ENCODE data around the gene LRRK2. TPM values are rescaled to one million over a fixed set of nuclear protein-coding genes. Genes with fewer than 3 reads are reported as not detected.

LRRK2 gene
- total and polyA plus RNA-seq, 2 experiments from 2014 or later, result 0.24 TPM; not detected in 1

DNA sequence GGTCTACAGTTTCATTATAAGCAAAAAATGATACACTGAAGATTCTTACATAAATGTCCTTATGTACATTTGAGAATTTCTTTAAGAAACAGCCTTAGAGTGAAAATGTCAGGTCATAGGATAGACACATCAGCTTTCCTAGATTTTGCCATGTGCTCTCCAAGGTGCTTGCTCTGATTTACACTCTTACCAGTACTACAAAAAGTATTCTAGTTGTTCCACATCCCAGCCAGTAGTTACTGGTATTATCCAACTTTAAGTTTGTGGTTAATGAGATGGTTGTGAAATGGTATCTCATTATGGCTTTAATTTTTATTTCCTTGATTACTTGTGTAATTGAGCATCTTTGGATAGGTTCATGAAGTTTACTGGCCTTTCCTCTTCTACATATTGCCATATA lies 5.0 kb upstream of the LRRK2 start:
- no peak overlapping the region for H3K27ac Mint-ChIP-seq
- TF ChIP-seq POLR2AphosphoS5 (IDR thresholded peaks at IDR 0.05; ENCODE audit: low read depth) (no peak), EZH2phosphoT487 (IDR thresholded peaks at IDR 0.05; ENCODE audit: unreplicated experiment) (no peak), JUNB (IDR thresholded peaks at IDR 0.05; ENCODE audit: unreplicated experiment) (no peak), EZH2 (IDR thresholded peaks at IDR 0.05; ENCODE audit: low read depth, unreplicated experiment) (no peak)
- TF ChIP-seq, protein P1, sequence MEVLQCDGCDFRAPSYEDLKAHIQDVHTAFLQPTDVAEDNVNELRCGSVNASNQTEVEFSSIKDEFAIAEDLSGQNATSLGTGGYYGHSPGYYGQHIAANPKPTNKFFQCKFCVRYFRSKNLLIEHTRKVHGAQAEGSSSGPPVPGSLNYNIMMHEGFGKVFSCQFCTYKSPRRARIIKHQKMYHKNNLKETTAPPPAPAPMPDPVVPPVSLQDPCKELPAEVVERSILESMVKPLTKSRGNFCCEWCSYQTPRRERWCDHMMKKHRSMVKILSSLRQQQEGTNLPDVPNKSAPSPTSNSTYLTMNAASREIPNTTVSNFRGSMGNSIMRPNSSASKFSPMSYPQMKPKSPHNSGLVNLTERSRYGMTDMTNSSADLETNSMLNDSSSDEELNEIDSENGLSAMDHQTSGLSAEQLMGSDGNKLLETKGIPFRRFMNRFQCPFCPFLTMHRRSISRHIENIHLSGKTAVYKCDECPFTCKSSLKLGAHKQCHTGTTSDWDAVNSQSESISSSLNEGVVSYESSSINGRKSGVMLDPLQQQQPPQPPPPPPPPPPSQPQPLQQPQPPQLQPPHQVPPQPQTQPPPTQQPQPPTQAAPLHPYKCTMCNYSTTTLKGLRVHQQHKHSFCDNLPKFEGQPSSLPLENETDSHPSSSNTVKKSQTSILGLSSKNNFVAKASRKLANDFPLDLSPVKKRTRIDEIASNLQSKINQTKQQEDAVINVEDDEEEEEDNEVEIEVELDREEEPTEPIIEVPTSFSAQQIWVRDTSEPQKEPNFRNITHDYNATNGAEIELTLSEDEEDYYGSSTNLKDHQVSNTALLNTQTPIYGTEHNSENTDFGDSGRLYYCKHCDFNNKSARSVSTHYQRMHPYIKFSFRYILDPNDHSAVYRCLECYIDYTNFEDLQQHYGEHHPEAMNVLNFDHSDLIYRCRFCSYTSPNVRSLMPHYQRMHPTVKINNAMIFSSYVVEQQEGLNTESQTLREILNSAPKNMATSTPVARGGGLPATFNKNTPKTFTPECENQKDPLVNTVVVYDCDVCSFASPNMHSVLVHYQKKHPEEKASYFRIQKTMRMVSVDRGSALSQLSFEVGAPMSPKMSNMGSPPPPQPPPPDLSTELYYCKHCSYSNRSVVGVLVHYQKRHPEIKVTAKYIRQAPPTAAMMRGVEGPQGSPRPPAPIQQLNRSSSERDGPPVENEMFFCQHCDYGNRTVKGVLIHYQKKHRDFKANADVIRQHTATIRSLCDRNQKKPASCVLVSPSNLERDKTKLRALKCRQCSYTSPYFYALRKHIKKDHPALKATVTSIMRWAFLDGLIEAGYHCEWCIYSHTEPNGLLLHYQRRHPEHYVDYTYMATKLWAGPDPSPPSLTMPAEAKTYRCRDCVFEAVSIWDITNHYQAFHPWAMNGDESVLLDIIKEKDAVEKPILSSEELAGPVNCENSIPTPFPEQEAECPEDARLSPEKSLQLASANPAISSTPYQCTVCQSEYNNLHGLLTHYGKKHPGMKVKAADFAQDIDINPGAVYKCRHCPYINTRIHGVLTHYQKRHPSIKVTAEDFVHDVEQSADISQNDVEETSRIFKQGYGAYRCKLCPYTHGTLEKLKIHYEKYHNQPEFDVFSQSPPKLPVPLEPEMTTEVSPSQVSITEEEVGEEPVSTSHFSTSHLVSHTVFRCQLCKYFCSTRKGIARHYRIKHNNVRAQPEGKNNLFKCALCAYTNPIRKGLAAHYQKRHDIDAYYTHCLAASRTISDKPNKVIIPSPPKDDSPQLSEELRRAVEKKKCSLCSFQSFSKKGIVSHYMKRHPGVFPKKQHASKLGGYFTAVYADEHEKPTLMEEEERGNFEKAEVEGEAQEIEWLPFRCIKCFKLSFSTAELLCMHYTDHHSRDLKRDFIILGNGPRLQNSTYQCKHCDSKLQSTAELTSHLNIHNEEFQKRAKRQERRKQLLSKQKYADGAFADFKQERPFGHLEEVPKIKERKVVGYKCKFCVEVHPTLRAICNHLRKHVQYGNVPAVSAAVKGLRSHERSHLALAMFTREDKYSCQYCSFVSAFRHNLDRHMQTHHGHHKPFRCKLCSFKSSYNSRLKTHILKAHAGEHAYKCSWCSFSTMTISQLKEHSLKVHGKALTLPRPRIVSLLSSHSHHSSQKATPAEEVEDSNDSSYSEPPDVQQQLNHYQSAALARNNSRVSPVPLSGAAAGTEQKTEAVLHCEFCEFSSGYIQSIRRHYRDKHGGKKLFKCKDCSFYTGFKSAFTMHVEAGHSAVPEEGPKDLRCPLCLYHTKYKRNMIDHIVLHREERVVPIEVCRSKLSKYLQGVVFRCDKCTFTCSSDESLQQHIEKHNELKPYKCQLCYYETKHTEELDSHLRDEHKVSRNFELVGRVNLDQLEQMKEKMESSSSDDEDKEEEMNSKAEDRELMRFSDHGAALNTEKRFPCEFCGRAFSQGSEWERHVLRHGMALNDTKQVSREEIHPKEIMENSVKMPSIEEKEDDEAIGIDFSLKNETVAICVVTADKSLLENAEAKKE (CRISPR knock-in tag; IDR thresholded peaks at IDR 0.05), result no peak
- TF ChIP-seq, protein P2, sequence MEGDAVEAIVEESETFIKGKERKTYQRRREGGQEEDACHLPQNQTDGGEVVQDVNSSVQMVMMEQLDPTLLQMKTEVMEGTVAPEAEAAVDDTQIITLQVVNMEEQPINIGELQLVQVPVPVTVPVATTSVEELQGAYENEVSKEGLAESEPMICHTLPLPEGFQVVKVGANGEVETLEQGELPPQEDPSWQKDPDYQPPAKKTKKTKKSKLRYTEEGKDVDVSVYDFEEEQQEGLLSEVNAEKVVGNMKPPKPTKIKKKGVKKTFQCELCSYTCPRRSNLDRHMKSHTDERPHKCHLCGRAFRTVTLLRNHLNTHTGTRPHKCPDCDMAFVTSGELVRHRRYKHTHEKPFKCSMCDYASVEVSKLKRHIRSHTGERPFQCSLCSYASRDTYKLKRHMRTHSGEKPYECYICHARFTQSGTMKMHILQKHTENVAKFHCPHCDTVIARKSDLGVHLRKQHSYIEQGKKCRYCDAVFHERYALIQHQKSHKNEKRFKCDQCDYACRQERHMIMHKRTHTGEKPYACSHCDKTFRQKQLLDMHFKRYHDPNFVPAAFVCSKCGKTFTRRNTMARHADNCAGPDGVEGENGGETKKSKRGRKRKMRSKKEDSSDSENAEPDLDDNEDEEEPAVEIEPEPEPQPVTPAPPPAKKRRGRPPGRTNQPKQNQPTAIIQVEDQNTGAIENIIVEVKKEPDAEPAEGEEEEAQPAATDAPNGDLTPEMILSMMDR (conservative IDR thresholded peaks at IDR 0.05; ENCODE audit: low read depth in 2 of 2), result no peak
- Histone ChIP-seq H3K79me2 (replicated peaks; ENCODE audit: insufficient read depth) (no peaks in the 10 kb centered on the region), H2AFZ (no peak overlapping the region), H3K9me2 (ENCODE audit: insufficient read depth) (no peaks in the 10 kb centered on the region), H3K4me2 (no peak overlapping the region), H3K4me3 (no peak overlapping the region), H3K27ac (ENCODE audit: low read depth) (no peak overlapping the region), H3K4me1 (ENCODE audit: insufficient read depth) (no peaks in the 10 kb centered on the region), H4K20me1 (replicated peaks; ENCODE audit: insufficient read depth) (no peaks in the 10 kb centered on the region), H3K27me3 (ENCODE audit: insufficient read depth) (peaks cover 22% of the 10 kb centered on the region), H3F3A (replicated peaks; ENCODE audit: low read depth) (no peaks in the 10 kb centered on the region), H3K36me3 (ENCODE audit: insufficient read depth) (no peaks in the 10 kb centered on the region)
- no peaks in the 10 kb centered on the region for H3K9me3 Mint-ChIP-seq
- peaks cover 11% of the 10 kb centered on the region for H3K27me3 Mint-ChIP-seq (ENCODE audit: insufficient read depth, low read depth, poor library complexity)
- H3K4me3 Mint-ChIP-seq, result no peak overlapping the region
- no peak for DNase-seq (ENCODE audit: low spot score)
- peaks cover 4% of the 10 kb centered on the region; the same call in 2 of the 3 replicates for H3K4me1 Mint-ChIP-seq
- no peaks in the 10 kb centered on the region for H3K36me3 Mint-ChIP-seq (ENCODE audit: low read depth)
- no peak for ATAC-seq

Data from GM23338 (cell line).